ENCODE measurements around the gene PARD3.
A peak's percentile ranks its signal among the peaks of the same experiment; 100 is the strongest.

PARD3 gene

GRCh38 chr10:34781711-34782110 is 33.4 kb downstream of the PARD3 start:
- Histone ChIP-seq H2AFZ (ENCODE audit: low read depth) (0 out of 2 replicates have a peak overlapping the region, but pooled peaks have one; percentile 1), H3K9ac (peak overlapping the region; percentile 69), H3K4me3 (IDR thresholded peaks at IDR 0.05; ENCODE audit: insufficient read depth, low read depth, low read length) (no peak overlapping the region), H3K4me2 (peak overlapping the region; percentile 77), H3K27ac (peak overlapping the region; percentile 89), H3K27me3 (ENCODE audit: insufficient read depth, low read depth) (no peaks in the 10 kb centered on the region), H3K4me1 (ENCODE audit: low read depth, poor library complexity, severe bottlenecking) (peaks cover 90% of the 10 kb centered on the region), H3K36me3 (ENCODE audit: insufficient read depth) (no peaks in the 10 kb centered on the region), H3K79me2 (ENCODE audit: insufficient read depth, low read depth) (peaks cover 78% of the 10 kb centered on the region), H4K20me1 (ENCODE audit: insufficient read depth) (no peaks in the 10 kb centered on the region)
- TF ChIP-seq, protein P1, sequence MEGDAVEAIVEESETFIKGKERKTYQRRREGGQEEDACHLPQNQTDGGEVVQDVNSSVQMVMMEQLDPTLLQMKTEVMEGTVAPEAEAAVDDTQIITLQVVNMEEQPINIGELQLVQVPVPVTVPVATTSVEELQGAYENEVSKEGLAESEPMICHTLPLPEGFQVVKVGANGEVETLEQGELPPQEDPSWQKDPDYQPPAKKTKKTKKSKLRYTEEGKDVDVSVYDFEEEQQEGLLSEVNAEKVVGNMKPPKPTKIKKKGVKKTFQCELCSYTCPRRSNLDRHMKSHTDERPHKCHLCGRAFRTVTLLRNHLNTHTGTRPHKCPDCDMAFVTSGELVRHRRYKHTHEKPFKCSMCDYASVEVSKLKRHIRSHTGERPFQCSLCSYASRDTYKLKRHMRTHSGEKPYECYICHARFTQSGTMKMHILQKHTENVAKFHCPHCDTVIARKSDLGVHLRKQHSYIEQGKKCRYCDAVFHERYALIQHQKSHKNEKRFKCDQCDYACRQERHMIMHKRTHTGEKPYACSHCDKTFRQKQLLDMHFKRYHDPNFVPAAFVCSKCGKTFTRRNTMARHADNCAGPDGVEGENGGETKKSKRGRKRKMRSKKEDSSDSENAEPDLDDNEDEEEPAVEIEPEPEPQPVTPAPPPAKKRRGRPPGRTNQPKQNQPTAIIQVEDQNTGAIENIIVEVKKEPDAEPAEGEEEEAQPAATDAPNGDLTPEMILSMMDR (conservative IDR thresholded peaks at IDR 0.05; ENCODE audit: low read depth, low read length): no peak

DNA sequence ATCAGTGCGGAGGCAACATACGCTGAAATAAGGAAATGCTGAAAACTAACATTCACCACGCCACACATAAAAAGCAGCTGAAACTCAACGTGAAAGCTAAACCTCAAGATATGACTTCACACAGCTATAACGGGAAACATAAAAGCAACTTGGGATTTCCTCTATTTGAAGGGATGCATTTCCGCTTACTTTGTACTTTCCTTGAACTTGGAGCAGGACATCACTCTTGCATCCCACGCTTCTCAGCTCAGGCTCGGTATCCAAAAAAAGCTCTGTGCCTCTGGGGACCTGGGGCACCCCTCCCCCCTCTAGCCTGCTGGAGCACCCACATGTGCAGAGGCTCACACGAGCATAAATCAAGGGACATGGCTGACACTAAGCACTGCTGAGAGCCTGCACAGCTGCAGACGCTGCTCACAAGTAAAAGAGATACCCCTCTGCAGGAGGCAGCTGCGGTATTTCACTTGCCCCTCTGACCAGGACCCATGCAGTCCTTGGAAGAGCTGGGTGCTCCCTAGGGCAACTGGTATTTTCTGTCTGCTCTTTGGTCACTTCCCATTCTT is 34.2 kb downstream of the PARD3 start:
- H3K36me3 ChIP-seq (ENCODE audit: insufficient read depth): no peaks in the 10 kb centered on the region
- H3K4me2 ChIP-seq: peak overlapping the region; percentile 77
- H4K20me1 ChIP-seq (ENCODE audit: insufficient read depth): no peaks in the 10 kb centered on the region
- TF ChIP-seq, protein P1 (conservative IDR thresholded peaks at IDR 0.05; ENCODE audit: low read depth, low read length): no peak
- H3K79me2 ChIP-seq (ENCODE audit: insufficient read depth, low read depth): peaks cover 75% of the 10 kb centered on the region
- H3K27ac ChIP-seq: peak overlapping the region; percentile 89
- no peak overlapping the region for H3K4me3 ChIP-seq (IDR thresholded peaks at IDR 0.05; ENCODE audit: insufficient read depth, low read depth, low read length)
- H3K4me1 ChIP-seq (ENCODE audit: low read depth, poor library complexity, severe bottlenecking): peaks cover 89% of the 10 kb centered on the region
- no peaks in the 10 kb centered on the region for H3K27me3 ChIP-seq (ENCODE audit: insufficient read depth, low read depth)
- peak overlapping the region; percentile 69 for H3K9ac ChIP-seq
- H2AFZ ChIP-seq (ENCODE audit: low read depth): peak overlapping the region; percentile 56

- TF ChIP-seq, protein P1 (conservative IDR thresholded peaks at IDR 0.05; ENCODE audit: low read depth, low read length): no peak
- Histone ChIP-seq H3K4me1 (ENCODE audit: low read depth, poor library complexity, severe bottlenecking) (peaks cover 87% of the 10 kb centered on the region), H3K79me2 (ENCODE audit: insufficient read depth, low read depth) (peaks cover 76% of the 10 kb centered on the region)
Measured at GRCh38 chr10:34778237-34778636, 36.9 kb downstream of the PARD3 start.

GRCh38 chr10:34776090-34776690 is 38.9 kb downstream of the PARD3 start:
- Histone ChIP-seq H3K27me3 (ENCODE audit: insufficient read depth, low read depth) (no peaks in the 10 kb centered on the region), H3K9ac (no peak overlapping the region; the same call in 1 of the 2 replicates), H3K36me3 (ENCODE audit: insufficient read depth) (no peaks in the 10 kb centered on the region), H3K4me2 (peak overlapping the region; percentile 78), H2AFZ (ENCODE audit: low read depth) (no peak overlapping the region), H3K79me2 (ENCODE audit: insufficient read depth, low read depth) (peaks cover 89% of the 10 kb centered on the region), H3K4me3 (IDR thresholded peaks at IDR 0.05; ENCODE audit: insufficient read depth, low read depth, low read length) (no peak overlapping the region), H4K20me1 (ENCODE audit: insufficient read depth) (0 out of 2 replicates have a peak, but pooled peaks cover 5% of the 10 kb centered on the region), H3K4me1 (ENCODE audit: low read depth, poor library complexity, severe bottlenecking) (peaks cover 69% of the 10 kb centered on the region), H3K27ac (peak overlapping the region; percentile 25)
- TF ChIP-seq, protein P1 (conservative IDR thresholded peaks at IDR 0.05; ENCODE audit: low read depth, low read length): no peak

More at GRCh38 chr10:34778237-34778636, 36.9 kb downstream of the PARD3 start:
- Histone ChIP-seq H2AFZ (ENCODE audit: low read depth) (no peak overlapping the region), H3K27ac (no peak overlapping the region), H3K27me3 (ENCODE audit: insufficient read depth, low read depth) (no peaks in the 10 kb centered on the region), H3K4me3 (IDR thresholded peaks at IDR 0.05; ENCODE audit: insufficient read depth, low read depth, low read length) (no peak overlapping the region), H3K9ac (no peak overlapping the region), H3K4me2 (peak overlapping the region; percentile 77; the same call in 1 of the 2 replicates), H4K20me1 (ENCODE audit: insufficient read depth) (0 out of 2 replicates have a peak, but pooled peaks cover 5% of the 10 kb centered on the region), H3K36me3 (ENCODE audit: insufficient read depth) (no peaks in the 10 kb centered on the region)

All from KMS-11 (cell line).